IMR-90 (cell line): ENCODE measurements around the gene CLDN4.
"Not testable (repeated sequence)": the region's sequence is repeated elsewhere in the genome, so short reads cannot be mapped to it uniquely, and the experiment has no call there.

Source experiments
- BHLHE40 ChIP-seq: fragments of 150-350 bp; IDR thresholded peaks from 2 replicates; pipeline ENCODE4 v1.6.1; 2016; ENCODE audit warnings: mild to moderate bottlenecking, low read depth, low read length
- CEBPB ChIP-seq: IDR thresholded peaks from 2 replicates; pipeline ENCODE4 v1.6.1; 2012; ENCODE audit warnings: low read depth, low read length, improper control_type of control experiment
- CHD1 ChIP-seq: IDR thresholded peaks from 2 replicates; pipeline ENCODE4 v1.6.1; 2012; ENCODE audit warnings: low read depth, low read length, improper control_type of control experiment
- CTCF ChIP-seq: conservative IDR thresholded peaks from 2 replicates; pipeline ENCODE4 v1.5.1; 2012; ENCODE audit warnings: mild to moderate bottlenecking, low read depth, low read length, improper control_type of control experiment
- FOS ChIP-seq: fragments of 150-350 bp; IDR thresholded peaks from 2 replicates; pipeline ENCODE4 v1.6.1; 2016; ENCODE audit warnings: low read depth, low read length
- MAFK ChIP-seq: IDR thresholded peaks from 2 replicates; pipeline ENCODE4 v1.6.1; 2012; ENCODE audit warnings: low read depth, low read length, improper control_type of control experiment
- MAZ ChIP-seq: IDR thresholded peaks from 2 replicates; pipeline ENCODE4 v1.6.1; 2012; ENCODE audit warnings: low read depth, mild to moderate bottlenecking, low read length, improper control_type of control experiment, moderate library complexity, borderline replicate concordance
- POLR2A ChIP-seq: IDR thresholded peaks from 2 replicates; pipeline ENCODE4 v1.6.1; 2012; ENCODE audit warnings: mild to moderate bottlenecking, low read depth, low read length
- RAD21 ChIP-seq: IDR thresholded peaks from 2 replicates; pipeline ENCODE4 v1.6.1; 2012; ENCODE audit warnings: low read length, improper control_type of control experiment
- RCOR1 ChIP-seq: IDR thresholded peaks from 2 replicates; pipeline ENCODE4 v1.6.1; 2012; ENCODE audit warnings: mild to moderate bottlenecking, low read length, improper control_type of control experiment; ENCODE audit not compliant: insufficient replicate concordance
- SMC3 ChIP-seq: fragments of 150-350 bp; IDR thresholded peaks from 2 replicates; pipeline ENCODE4 v1.6.1; 2016; ENCODE audit warnings: low read depth, mild to moderate bottlenecking, antibody characterized with exemption, low read length, moderate library complexity
- USF2 ChIP-seq: fragments of 150-350 bp; IDR thresholded peaks from 2 replicates; pipeline ENCODE4 v1.6.1; 2017; ENCODE audit warnings: mild to moderate bottlenecking, antibody characterized with exemption, low read length, low read depth

- TF ChIP-seq CTCF, POLR2A, FOS, USF2, MAFK, CEBPB, SMC3, MAZ, RAD21, CHD1, BHLHE40, RCOR1: not testable (repeated sequence)
These were observed 9.1 kb upstream of the CLDN4 start for GRCh38 chr7:73821597-73822285.
